Transverse colon (tissue), 4 donors: ENCODE results near the gene HSPA12A.

Source experiments
- CTCF ChIP-seq, 5 experiments: fragments of 200-600 bp in 3 of 5; fragments of 450-650 bp in 2 of 5; sonication (generic) in 3 of 5; IDR thresholded peaks; 1 replicate in 2 of 5; 2 replicates in 3 of 5; pipeline ENCODE4 v1.5.1; 2016 to 2017; ENCODE audit warnings: antibody characterized with exemption in 5 of 5, inconsistent platforms in 3 of 5, mild to moderate bottlenecking in 2 of 5, moderate library complexity in 1 of 5
- EP300 ChIP-seq: sonication (generic); formaldehyde crosslinking; IDR thresholded peaks from one replicate; pipeline ENCODE4 v1.6.1; 2017; ENCODE audit warnings: antibody characterized with exemption, low read depth
- POLR2A ChIP-seq: fragments of 450-650 bp; IDR thresholded peaks from one replicate; pipeline ENCODE4 v1.6.1; 2016; ENCODE audit warnings: antibody characterized with exemption, mild to moderate bottlenecking, moderate library complexity
- POLR2AphosphoS5 ChIP-seq, 3 donors: sonication (generic); formaldehyde crosslinking; IDR thresholded peaks; one replicate each; pipeline ENCODE4 v1.6.1; 2016; ENCODE audit warnings: antibody characterized with exemption in 3 of 3

GRCh38 chr10:116705498-116705897, 36.9 kb downstream of the HSPA12A start:
- TF ChIP-seq EP300 (no peak), CTCF (IDR thresholded peaks at IDR 0.05) (no peak), POLR2A (no peak), POLR2AphosphoS5 (IDR thresholded peaks at IDR 0.05) (no peak)
